GM21529 (cell line): ENCODE data around the gene PIK3CB.
"Not testable (repeated sequence)": the region's sequence is repeated elsewhere in the genome, so short reads cannot be mapped to it uniquely, and the experiment has no call there.

ENCODE experiments used
- ATAC-seq: cut with Tn5 transposase; IDR thresholded peaks from one replicate; pipeline ENCODE4 v1.9.1; 2021; ENCODE audit not compliant: unreplicated experiment

The PIK3CB gene

DNA sequence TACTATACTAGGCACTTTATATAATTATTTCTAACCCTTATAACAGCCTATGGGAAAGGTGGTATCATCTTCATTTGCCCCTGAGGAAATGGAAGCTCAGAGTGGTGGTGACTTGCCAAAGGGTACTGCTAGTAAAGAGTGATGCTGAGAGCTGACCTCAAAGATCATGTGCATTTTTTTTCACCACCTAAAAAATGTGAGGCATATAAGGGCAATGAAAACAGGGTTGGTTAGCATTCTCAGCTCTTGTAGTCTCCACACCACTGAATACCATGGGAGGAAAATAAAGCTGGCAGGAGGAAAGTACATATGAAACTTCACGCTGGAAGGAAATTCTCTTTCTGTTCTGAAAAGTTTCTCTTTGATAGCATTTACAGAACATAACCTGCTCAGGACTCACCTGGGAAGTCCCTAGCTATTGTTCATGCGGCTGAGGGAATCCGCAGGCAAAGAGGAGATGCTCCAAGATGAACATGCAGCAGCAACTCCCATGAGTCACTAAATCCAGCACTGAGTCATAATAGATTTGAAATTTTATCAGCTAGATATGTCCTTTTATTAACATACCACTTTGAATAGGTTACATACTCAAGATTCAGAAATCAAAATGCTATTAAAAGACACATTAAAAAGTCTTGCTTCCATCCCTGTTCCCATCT, 208.9 kb downstream of the PIK3CB start:
- ATAC-seq: no peak

DNA sequence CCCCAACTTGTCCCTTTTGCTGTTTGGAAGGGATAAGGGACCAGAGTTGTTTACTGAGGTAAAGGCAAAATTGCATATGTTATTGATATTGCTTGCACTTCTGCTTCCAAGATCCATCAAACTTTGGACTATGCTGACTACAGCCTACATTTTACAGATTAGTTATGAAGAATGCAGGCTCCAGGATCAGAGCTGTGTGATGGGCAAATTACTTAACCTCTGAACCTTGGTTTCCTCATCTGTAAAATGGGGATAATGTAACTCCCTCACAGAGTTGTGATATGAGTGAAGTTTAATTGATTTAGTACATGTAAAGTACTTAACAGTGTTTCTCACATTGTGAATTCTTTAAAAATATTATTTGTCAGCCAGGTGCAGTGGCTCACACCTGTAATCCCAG, 210.2 kb downstream of the PIK3CB start:
- no peak for ATAC-seq

DNA sequence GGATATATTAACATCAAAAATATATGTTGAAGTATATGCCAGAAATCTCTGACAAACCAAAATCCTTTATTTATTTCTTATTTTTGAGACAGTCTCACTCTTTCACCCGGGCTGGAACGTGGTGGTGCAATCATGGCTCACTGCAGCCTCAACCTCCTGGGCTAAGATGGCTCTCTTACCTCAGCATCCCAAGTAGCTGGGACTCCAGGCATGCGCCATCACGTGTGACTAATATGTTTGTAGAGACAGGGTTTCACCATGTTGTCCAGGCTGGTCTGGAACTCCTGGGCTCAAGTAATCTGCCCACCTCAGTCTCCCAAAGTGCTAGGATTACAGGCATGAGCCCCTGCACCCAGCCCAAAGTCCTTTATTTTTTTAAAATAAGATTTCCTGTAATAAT, 214.3 kb downstream of the PIK3CB start:
- no peak for ATAC-seq

DNA sequence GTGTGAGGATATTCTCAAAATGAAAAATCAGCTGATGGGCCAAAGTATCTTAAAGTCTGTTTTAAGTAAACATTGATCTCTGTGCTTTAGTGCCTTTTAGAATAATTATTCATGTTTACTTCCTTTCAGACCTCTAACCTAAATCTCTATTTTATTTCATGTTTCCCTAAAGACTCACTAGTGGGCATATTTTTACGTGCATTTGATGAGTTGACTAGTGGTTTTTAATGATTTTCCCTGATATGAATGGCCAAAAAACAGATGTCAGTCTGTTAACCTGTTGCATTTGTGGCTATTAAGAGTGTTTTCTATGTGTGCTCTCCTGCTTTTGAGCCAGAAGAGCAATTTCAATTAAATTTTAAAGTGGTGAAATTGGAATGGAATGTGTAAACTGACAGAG, 219.3 kb downstream of the PIK3CB start:
- no peak for ATAC-seq

DNA sequence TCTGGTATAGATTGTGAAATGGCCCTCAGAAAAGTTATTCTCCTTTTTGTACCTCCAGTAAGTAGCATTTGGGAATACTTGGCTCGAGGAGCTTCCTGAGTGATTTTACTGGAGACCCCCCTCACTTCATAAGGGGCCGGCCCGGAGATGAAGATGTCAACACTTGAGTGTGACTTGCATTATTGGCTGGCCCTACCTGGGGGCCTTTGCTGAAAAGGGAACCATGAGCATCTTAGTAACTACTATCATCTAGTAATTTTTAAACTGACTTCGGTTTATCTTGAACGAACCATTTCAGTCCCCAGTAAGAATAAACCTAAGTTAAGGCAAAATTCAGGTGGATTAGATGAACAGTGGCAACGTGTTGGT, 224.8 kb downstream of the PIK3CB start:
- ATAC-seq: no peak

DNA sequence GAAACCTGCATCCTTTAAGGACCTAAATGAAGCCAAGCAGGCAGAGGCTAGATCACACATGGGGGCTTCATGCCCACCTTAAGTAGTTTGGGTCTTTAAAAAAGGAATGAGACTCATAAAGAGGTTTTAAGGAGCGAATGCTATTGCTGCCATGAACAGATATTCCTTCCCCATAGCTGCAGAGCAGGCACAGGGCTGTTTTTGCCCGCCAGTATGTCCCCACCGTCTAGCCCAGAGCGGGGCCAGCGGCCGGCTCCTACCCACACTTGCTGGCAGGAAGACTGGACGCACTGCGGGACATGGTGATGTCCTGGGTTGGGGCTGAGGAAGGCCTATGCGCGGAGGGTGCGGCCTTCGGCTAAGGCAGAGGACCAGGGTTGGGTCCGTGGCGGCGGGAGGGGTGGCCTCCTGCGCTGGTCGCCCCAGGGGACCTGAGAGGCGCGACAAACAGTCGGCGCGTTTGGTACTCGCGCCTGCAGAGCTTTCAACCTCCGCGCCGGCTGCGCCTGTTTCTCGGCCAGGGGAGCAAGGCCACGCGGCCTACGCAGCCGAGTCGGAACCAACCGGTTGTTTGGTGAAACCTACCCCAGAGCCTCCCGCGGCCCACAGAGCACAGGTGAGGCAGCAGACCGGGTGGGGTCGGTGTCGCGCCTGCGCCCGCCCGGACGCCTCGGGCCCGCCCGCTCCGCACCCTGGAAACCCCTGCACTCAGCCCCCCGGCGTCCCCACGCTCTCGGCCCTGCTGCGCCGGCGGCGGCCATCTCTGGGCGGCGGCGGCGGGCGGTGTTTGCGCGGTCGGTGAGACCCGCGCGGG, 226.2 kb downstream of the PIK3CB start, which contains the start of gene FAIM:
FAIM (plus strand) TSS at position 450 of the 814 bp plus-strand sequence. CDS start 10,956 bp downstream, outside the sequence.
- ATAC-seq: peak; percentile 73

DNA sequence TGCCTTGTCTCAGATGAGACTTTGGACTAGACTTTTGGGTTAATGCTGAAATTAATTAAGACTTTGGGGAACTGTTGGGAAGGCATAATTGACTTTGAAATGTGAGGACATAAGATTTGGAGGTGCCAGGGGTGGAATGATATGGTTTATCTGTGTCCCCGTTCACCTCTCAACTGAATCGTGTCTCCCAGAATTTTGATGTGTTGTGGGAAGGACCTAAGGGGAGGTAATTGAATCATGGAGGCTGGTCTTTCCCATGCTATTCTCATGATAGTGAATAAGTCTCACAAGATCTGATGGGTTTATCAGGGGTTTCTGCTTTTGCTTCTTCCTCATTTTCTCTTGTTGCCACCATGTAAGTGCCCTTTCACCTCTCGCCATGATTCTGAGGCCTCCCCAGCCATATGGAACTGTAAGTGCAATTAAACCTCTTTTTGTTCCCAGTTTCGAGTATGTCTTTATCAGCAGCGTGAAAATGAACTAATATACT, 230.6 kb downstream of the PIK3CB start:
- not testable (repeated sequence) for ATAC-seq
